ENCODE measurements around the gene LRFN4.

- TF ChIP-seq SIN3A (IDR thresholded peaks at IDR 0.05; ENCODE audit: borderline replicate concordance, insufficient read depth, low read depth, low read length) (no peak), CTCF (IDR thresholded peaks at IDR 0.05) (no peak), POLR2AphosphoS5 (IDR thresholded peaks at IDR 0.05; ENCODE audit: low read depth, low read length) (no peak)
These were observed 29.9 kb downstream of the LRFN4 start for GRCh38 chr11:66886671-66887221.
